DND-41 (cell line): ENCODE results near the gene RORC.
A peak's percentile ranks its signal among the peaks of the same experiment; 100 is the strongest.

Experiments
- ATAC-seq: fragments of 200-7000 bp; cut with Tn5 transposase; 3 replicates; pipeline ENCODE4 v1.9.1; 2021; ENCODE audit warnings: low read depth; ENCODE audit not compliant: insufficient read depth
- DNase-seq: peaks from one replicate; pipeline ENCODE4 v3.0.0-alpha.2; 2020
- H2AFZ ChIP-seq: 2 replicates; pipeline ENCODE4 v1.6.0; 2012; ENCODE audit warnings: low read depth, low read length
- H3K27ac ChIP-seq: 2 replicates; pipeline ENCODE4 v1.5.1; 2012; ENCODE audit warnings: low read length, inconsistent platforms
- H3K27me3 ChIP-seq: fragments of 200-600 bp; sonication (generic); 2 replicates; pipeline ENCODE4 v1.6.0; 2012; ENCODE audit warnings: low read length, mild to moderate bottlenecking, inconsistent platforms; ENCODE audit not compliant: insufficient read depth, poor library complexity
- H3K36me3 ChIP-seq: 2 replicates; pipeline ENCODE4 v1.5.1; 2012; ENCODE audit warnings: low read length, inconsistent platforms; ENCODE audit not compliant: insufficient read depth
- H3K4me1 ChIP-seq: 2 replicates; pipeline ENCODE4 v1.5.1; 2012; ENCODE audit warnings: mild to moderate bottlenecking, low read length; ENCODE audit not compliant: insufficient read depth
- H3K4me2 ChIP-seq: 2 replicates; pipeline ENCODE4 v1.6.0; 2012; ENCODE audit warnings: mild to moderate bottlenecking, moderate library complexity, low read length, inconsistent platforms; ENCODE audit not compliant: insufficient read depth
- H3K4me3 ChIP-seq, 2 experiments: fragments of 200-600 bp in 1 of 2; shearing (Covaris generic) in 1 of 2; 2 replicates each; pipeline ENCODE4 v1.5.1; 2012 to 2016; ENCODE audit warnings: inconsistent platforms in 2 of 2, low read length in 2 of 2, mild to moderate bottlenecking in 2 of 2, low read depth in 1 of 2, moderate library complexity in 1 of 2
- H3K79me2 ChIP-seq: 2 replicates; pipeline ENCODE4 v1.6.0; 2012; ENCODE audit warnings: low read length, inconsistent platforms; ENCODE audit not compliant: insufficient read depth
- H3K9ac ChIP-seq: 2 replicates; pipeline ENCODE4 v1.6.0; 2012; ENCODE audit warnings: low read depth, mild to moderate bottlenecking, inconsistent platforms, low read length, moderate library complexity
- H3K9me3 ChIP-seq: 2 replicates; pipeline ENCODE4 v1.5.1; 2012; ENCODE audit warnings: low read length, moderate library complexity, mild to moderate bottlenecking, inconsistent platforms; ENCODE audit not compliant: insufficient read depth, severe bottlenecking
- H4K20me1 ChIP-seq: 2 replicates; pipeline ENCODE4 v1.6.0; 2012; ENCODE audit warnings: low read length; ENCODE audit not compliant: insufficient read depth
- EZH2 ChIP-seq: IDR thresholded peaks from 3 replicates; pipeline ENCODE4 v1.6.1; 2012; ENCODE audit warnings: borderline replicate concordance, low read depth, mild to moderate bottlenecking, moderate library complexity, low read length, inconsistent platforms; ENCODE audit not compliant: severe bottlenecking
- TF ChIP-seq, protein P1 (sequence below): IDR thresholded peaks from 2 replicates; pipeline ENCODE4 v1.5.1; 2012; ENCODE audit warnings: borderline replicate concordance, low read length, moderate library complexity, mild to moderate bottlenecking; ENCODE audit not compliant: poor library complexity, severe bottlenecking; ENCODE audit errors: extremely low read depth

The RORC gene

DNA sequence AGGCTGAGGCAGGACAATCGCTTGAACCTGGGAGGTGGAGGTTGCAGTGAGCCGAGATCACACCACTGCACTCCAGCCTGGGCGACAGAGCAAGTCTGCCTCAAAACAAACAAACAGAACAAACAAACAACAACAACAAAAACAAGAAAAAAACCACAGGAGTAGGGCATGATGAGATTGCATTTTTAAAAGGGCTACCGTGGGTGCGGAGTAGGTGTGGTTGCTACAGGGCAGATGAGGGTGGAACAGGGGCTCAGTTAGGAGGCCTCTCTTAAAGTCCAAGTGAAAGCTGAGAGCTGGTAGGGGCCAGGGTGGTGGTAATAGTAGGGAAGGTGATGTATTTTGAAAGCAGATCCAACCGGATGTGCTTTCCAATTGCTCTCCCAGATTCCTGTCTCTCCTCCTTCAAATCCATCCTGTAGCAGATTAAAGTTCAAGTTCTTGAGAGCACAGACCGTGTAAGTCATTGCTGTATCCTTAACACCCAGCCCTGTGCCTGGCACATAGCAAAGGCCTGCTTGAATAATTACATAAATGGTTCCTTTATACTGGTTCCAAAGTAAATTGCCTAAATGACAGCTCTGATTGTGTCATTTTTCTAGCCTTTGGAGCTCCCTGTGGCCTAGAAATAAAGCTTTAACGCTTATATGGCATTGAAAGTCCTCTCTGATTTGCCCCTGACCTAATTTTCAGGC lies 22.2 kb downstream of the RORC start:
- ATAC-seq: no peak

DNA sequence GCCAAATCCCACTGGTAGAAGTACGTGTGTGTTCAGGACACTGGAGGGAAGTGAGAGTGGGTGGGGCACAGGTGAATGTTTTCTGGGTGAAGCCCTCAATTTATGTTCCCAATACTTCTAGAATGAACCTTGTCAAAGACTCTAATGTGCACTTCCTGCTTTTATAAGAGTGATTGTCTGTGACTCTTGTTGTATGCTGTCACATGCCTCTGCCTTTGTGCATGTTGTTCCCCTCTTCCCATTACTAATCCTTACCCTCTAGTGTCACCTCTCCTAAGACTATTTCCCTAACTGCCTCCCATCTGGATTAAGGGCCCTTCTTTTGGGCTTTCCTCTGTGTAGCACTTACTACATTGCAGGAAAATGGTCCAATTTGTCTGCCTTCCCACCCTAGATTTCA lies 23.8 kb downstream of the RORC start:
- Histone ChIP-seq H3K27me3 (no peaks in the 10 kb centered on the region), H3K4me2 (no peak overlapping the region), H3K4me3 (no peak overlapping the region), H3K9me3 (no peaks in the 10 kb centered on the region), H3K27ac (0 out of 2 replicates have a peak overlapping the region, but pooled peaks have one; percentile 19), H3K79me2 (no peaks in the 10 kb centered on the region), H3K4me1 (no peaks in the 10 kb centered on the region), H2AFZ (no peak overlapping the region), H3K36me3 (peaks cover 13% of the 10 kb centered on the region), H3K9ac (no peak overlapping the region), H4K20me1 (no peaks in the 10 kb centered on the region)
- no peak for TF ChIP-seq EZH2
- TF ChIP-seq, protein P1, sequence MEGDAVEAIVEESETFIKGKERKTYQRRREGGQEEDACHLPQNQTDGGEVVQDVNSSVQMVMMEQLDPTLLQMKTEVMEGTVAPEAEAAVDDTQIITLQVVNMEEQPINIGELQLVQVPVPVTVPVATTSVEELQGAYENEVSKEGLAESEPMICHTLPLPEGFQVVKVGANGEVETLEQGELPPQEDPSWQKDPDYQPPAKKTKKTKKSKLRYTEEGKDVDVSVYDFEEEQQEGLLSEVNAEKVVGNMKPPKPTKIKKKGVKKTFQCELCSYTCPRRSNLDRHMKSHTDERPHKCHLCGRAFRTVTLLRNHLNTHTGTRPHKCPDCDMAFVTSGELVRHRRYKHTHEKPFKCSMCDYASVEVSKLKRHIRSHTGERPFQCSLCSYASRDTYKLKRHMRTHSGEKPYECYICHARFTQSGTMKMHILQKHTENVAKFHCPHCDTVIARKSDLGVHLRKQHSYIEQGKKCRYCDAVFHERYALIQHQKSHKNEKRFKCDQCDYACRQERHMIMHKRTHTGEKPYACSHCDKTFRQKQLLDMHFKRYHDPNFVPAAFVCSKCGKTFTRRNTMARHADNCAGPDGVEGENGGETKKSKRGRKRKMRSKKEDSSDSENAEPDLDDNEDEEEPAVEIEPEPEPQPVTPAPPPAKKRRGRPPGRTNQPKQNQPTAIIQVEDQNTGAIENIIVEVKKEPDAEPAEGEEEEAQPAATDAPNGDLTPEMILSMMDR: no peak
- DNase-seq (no peak), ATAC-seq (no peak)

More for the DNA sequence above, 22.2 kb downstream of the RORC start:
- Histone ChIP-seq H3K4me2 (no peak overlapping the region), H3K27ac (no peak overlapping the region), H4K20me1 (no peaks in the 10 kb centered on the region), H3K4me1 (no peaks in the 10 kb centered on the region), H3K27me3 (no peaks in the 10 kb centered on the region), H3K4me3 (no peak overlapping the region), H3K36me3 (peaks cover 26% of the 10 kb centered on the region), H2AFZ (no peak overlapping the region), H3K79me2 (no peaks in the 10 kb centered on the region), H3K9ac (no peak overlapping the region), H3K9me3 (no peaks in the 10 kb centered on the region)
- TF ChIP-seq, protein P1: no peak
- TF ChIP-seq EZH2: no peak
- no peak for DNase-seq

DNA sequence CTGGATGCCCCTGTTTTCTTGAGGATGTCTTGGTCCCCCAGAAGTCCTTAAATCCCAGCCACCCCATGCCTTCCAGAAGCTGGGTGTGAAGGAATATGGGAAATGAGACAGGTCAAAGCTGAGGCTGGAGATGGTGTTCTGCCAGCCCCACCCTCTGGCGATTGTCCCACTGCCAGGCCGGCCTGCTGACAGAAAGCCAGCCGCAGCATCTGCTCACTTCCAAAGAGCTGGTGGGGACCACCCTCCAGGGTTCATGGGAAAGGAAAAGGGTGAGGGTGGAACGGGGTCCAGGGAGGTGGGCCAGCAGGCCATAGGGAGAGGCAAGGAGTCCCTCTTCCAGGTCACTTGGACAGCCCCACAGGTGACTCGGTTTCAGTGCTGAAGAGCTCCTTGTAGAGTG lies 24.5 kb downstream of the RORC start:
- Histone ChIP-seq H3K4me2 (no peak overlapping the region), H3K9ac (no peak overlapping the region), H3K27ac (no peak overlapping the region), H3K27me3 (no peaks in the 10 kb centered on the region), H3K79me2 (no peaks in the 10 kb centered on the region), H2AFZ (no peak overlapping the region), H3K9me3 (no peaks in the 10 kb centered on the region), H3K4me3 (no peak overlapping the region), H3K4me1 (no peaks in the 10 kb centered on the region), H4K20me1 (no peaks in the 10 kb centered on the region), H3K36me3 (peaks cover 13% of the 10 kb centered on the region)
- DNase-seq (no peak), ATAC-seq (no peak)
- no peak for TF ChIP-seq EZH2
- TF ChIP-seq, protein P1: no peak
